Calu3 (cell line): ENCODE data around the gene DHRS13. TPM values are rescaled to one million over a fixed set of nuclear protein-coding genes. Genes with fewer than 3 reads are reported as not detected.

Experiments
- BruUV-seq: library from RNA; stranded (reverse); fragments of 400-500 nt; replicated peaks from 2 replicates; lab custom pipeline; 2021; lab: Mats Ljungman, UMichigan
- CTCF ChIA-PET: fragments of 300-600 bp; sonication (Branson Sonifier 250); formaldehyde crosslinking; loops from one replicate; lab custom pipeline; 2022; ENCODE audit warnings: antibody characterized with exemption; lab: Charles Lee
- DNase-seq: peaks from one replicate; pipeline ENCODE4 v3.0.0; 2022
- H3K27ac Mint-ChIP-seq: one replicate; pipeline ENCODE4 v1.8.0; 2022; ENCODE audit warnings: mixed read lengths; ENCODE audit not compliant: unreplicated experiment
- H3K27me3 Mint-ChIP-seq: one replicate; pipeline ENCODE4 v1.8.0; 2022; ENCODE audit warnings: mixed read lengths; ENCODE audit not compliant: unreplicated experiment
- H3K36me3 Mint-ChIP-seq: one replicate; pipeline ENCODE4 v1.8.0; 2022; ENCODE audit warnings: mild to moderate bottlenecking, moderate library complexity, mixed read lengths; ENCODE audit not compliant: insufficient read depth, unreplicated experiment
- H3K4me1 Mint-ChIP-seq: one replicate; pipeline ENCODE4 v1.8.0; 2022; ENCODE audit warnings: mild to moderate bottlenecking, low read depth, mixed read lengths; ENCODE audit not compliant: unreplicated experiment
- H3K4me3 Mint-ChIP-seq: one replicate; pipeline ENCODE4 v1.8.0; 2022; ENCODE audit warnings: mild to moderate bottlenecking, low read depth, moderate library complexity, mixed read lengths; ENCODE audit not compliant: unreplicated experiment
- H3K9me3 Mint-ChIP-seq: one replicate; pipeline ENCODE4 v1.8.0; 2022; ENCODE audit warnings: low read depth, mixed read lengths; ENCODE audit not compliant: unreplicated experiment
- CTCF ChIP-seq: fragments of 200-600 bp; IDR thresholded peaks from one replicate; pipeline ENCODE4 v1.8.0; 2022; ENCODE audit warnings: antibody characterized with exemption; ENCODE audit not compliant: unreplicated experiment
- intact Hi-C: fragments of 100-400 bp; cut with micrococcal nuclease; formaldehyde crosslinking; loops from one replicate; pipeline ENCODE4 v1.10.0; 2022; ENCODE audit not compliant: unreplicated experiment
- total RNA-seq: library from RNA; stranded (reverse); gene quantifications from 2 replicates; pipeline ENCODE4 v1.2.3, GENCODE V29; 2022

The DHRS13 gene
- total RNA-seq, 1 experiment from 2014 or later = 23.2 TPM

- no peak for TF ChIP-seq CTCF
- H3K27me3 Mint-ChIP-seq = no peaks in the 10 kb centered on the region
- H3K4me3 Mint-ChIP-seq = no peak overlapping the region
- peaks cover 13% of the 10 kb centered on the region for H3K36me3 Mint-ChIP-seq
- DNase-seq = no peak
- H3K9me3 Mint-ChIP-seq = no peaks in the 10 kb centered on the region
- intact Hi-C loops = no loop called here
- CTCF ChIA-PET = no interaction called here
- no peaks in the 10 kb centered on the region for H3K4me1 Mint-ChIP-seq
- no peak overlapping the region for H3K27ac Mint-ChIP-seq
- no TSS peak for BruUV-seq
Observed at GRCh38 chr17:28882154-28882895, 20.6 kb downstream of the DHRS13 start.

- no peaks in the 10 kb centered on the region for H3K9me3 Mint-ChIP-seq
- peaks cover 10% of the 10 kb centered on the region for H3K36me3 Mint-ChIP-seq
- no peak for TF ChIP-seq CTCF
- BruUV-seq = no TSS peak
- H3K27me3 Mint-ChIP-seq = no peaks in the 10 kb centered on the region
- H3K4me3 Mint-ChIP-seq = no peak overlapping the region
- no peaks in the 10 kb centered on the region for H3K4me1 Mint-ChIP-seq
- no peak overlapping the region for H3K27ac Mint-ChIP-seq
- CTCF ChIA-PET = no interaction called here
- no peak for DNase-seq
- intact Hi-C loops = no loop called here
Observed at GRCh38 chr17:28881533-28882056, 21.3 kb downstream of the DHRS13 start.

GRCh38 chr17:28880572-28880945 lies 22.3 kb downstream of the DHRS13 start:
- CTCF ChIA-PET = no interaction called here
- no peak for TF ChIP-seq CTCF
- no peak overlapping the region for H3K4me3 Mint-ChIP-seq
- H3K9me3 Mint-ChIP-seq = no peaks in the 10 kb centered on the region
- no peak overlapping the region for H3K27ac Mint-ChIP-seq
- H3K4me1 Mint-ChIP-seq = peaks cover 9% of the 10 kb centered on the region
- no peak for DNase-seq
- H3K36me3 Mint-ChIP-seq = peaks cover 10% of the 10 kb centered on the region
- H3K27me3 Mint-ChIP-seq = no peaks in the 10 kb centered on the region
- no TSS peak for BruUV-seq
- intact Hi-C loops = no loop called here

GRCh38 chr17:28879886-28880571 lies 22.9 kb downstream of the DHRS13 start:
- peaks cover 10% of the 10 kb centered on the region for H3K36me3 Mint-ChIP-seq
- intact Hi-C loops = loop anchor here (5.0 to 10.0 kb wide), 2 partner anchors 118 to 155 kb away; partner anchors contain the start of genes NEK8 and TLCD1

More at GRCh38 chr17:28879886-28880571, 22.9 kb downstream of the DHRS13 start:
- TSS peak; percentile 47 for BruUV-seq
- Mint-ChIP-seq H3K4me1 (peaks cover 11% of the 10 kb centered on the region), H3K27ac (no peak overlapping the region), H3K27me3 (no peaks in the 10 kb centered on the region), H3K9me3 (no peaks in the 10 kb centered on the region), H3K4me3 (no peak overlapping the region)
- DNase-seq = no peak
- CTCF ChIA-PET = interaction anchor here (0.6 to 1.6 kb wide), 6 partner anchors 15 to 153 kb away, joined by 3 to 17 read pairs (median 7); partner anchors contain the start of gene TLCD1
- no peak for TF ChIP-seq CTCF
